HG02759 (cell line): ENCODE data around the gene ITSN1.

Experiments used
- ATAC-seq: cut with Tn5 transposase; IDR thresholded peaks from one replicate; pipeline ENCODE4 v1.9.1; 2021; ENCODE audit warnings: mild to moderate bottlenecking, moderate library complexity; ENCODE audit not compliant: unreplicated experiment

Gene ITSN1

DNA sequence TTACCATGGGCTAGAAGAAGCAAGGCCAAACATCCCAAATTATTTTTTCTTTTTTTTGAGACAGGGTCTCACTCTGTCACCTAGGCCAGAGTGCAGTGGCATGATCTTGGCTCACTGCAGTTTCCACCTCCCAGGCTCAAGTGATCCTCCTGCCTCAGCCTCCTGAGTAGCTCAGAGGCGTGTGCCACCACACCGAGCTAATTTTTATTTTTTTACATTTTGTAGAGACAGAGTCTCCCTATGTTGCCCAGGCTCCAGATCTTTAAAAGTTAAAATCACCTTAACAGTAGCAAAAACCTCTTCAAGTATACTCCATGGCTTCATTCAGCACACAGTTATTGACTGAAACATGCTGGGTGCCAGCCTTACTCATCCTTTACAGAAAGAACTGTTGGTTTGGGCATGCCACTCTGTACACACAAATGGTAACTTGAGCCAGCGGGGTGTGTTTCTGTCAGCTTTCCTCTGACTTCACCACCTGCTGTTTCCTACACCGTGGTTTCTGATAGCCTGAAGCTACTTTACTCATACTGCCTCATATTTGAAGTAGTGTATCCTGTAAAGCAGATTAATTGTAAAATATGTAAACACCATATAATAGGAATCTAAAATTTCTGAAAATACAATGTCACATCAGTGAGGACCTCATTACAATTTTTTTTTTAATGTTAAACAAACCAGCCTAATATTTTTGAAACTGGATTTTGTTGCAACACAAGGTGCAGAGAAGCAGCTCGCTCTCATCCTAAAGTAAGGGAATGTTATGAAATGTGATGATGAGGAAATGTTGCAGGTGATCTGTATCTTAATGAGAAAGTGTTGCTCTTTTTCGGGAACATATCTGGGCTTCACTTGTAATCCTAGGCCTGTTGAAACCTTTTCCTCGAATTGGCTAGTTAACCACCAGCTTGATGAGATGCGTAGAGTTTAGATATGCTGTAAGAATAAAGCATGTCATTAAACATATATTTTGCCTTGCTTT, 159.4 kb downstream of the ITSN1 start:
- ATAC-seq: no peak

DNA sequence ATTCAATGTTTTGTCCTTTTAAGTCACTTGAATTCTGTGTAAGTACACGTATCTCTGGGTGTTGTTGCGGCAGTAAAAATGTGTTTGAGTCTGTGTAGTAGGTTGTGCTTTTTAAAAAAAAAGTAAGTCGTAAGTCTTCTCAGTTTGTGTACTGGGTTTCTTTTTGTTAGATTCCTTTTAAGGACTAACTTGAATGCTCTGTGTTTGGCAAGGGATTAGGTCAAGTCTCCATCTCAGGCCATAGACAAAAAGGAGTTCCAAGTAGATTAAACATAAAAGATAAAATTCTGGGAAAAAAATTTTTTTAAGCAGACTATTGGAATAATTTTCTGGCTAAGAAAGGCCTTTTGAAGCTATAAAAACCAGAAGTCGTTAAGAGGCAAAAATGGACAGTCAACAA, 160.2 kb downstream of the ITSN1 start:
- no peak for ATAC-seq

DNA sequence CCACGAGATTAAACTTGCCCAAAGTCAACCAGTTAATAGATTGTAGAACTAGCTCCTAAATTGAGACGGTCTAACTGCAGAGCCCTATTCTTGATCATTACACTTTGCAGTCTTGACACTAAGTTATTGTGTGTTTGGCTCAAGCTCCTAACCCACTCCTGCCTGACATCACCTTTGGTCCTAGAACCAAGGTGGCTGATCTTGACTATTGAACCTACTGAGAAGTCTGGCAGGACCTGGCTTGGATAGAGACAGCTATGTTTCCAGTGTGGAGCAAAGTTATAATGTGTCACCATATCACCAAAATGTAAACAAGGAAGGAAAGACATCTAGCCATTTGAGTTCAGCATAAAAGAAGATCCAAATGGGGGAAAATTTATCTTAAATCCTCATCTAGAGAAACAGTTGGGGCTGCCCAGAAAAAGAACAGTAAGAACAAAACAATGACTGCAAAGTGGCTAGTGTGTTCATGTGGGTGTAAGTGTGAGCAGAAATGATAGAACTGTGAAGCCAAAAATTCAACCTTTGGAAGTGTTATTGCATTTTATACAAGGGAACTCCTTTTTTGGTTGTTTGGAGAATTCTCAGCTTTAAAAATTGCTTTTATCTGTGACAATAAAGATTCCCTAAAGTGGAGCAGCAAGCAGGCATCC, 166.5 kb downstream of the ITSN1 start:
- ATAC-seq: no peak

DNA sequence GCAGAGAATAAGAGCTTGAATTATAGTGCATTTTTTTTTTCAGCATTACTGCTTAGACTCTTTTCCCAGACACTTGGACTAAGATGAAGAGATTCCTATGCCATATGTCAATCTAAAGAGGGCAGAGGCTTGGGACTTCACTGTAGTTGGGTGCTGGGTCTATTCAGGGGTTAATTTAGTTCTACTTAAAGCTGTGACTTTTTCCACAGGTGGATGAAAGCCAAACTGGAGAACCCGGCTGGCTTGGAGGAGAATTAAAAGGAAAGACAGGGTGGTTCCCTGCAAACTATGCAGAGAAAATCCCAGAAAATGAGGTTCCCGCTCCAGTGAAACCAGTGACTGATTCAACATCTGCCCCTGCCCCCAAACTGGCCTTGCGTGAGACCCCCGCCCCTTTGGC, 168.5 kb downstream of the ITSN1 start:
- no peak for ATAC-seq

DNA sequence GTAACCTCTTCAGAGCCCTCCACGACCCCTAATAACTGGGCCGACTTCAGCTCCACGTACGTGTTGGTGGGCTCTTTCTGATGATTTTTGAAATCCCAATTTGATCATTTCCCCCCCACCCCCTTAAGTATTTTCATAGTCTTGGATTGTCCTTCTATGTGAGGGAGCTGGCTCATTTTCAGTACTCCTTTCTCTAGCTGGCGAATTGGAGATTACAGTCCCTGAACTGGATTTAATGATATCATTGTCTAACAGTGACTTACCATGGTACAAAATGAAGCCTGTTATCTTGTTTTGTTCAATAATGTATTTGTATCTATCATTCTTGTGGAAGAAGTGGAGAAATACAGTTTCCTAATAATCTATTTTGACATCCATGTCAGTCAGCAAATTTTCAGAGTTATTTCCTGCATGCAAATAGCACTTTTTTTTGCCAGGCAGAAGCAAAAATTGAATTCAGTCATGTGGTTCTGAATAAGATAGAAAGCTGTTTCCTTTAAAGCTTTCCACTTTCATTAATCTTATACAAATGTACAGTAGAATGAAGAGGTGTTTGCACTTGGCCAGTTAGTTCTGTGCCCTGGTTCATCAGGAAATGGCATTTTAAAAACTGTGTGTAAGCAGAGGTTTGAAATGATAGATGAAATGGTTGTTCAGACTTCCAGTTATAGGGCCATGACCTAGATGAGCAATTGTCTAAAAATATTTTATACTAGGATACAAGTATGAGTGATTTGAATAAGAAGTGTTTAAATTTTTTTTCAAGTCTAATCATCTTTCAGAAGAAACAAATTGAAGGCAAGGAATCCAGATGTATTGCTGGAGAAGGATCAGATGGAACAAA, 169.1 kb downstream of the ITSN1 start:
- ATAC-seq: no peak

DNA sequence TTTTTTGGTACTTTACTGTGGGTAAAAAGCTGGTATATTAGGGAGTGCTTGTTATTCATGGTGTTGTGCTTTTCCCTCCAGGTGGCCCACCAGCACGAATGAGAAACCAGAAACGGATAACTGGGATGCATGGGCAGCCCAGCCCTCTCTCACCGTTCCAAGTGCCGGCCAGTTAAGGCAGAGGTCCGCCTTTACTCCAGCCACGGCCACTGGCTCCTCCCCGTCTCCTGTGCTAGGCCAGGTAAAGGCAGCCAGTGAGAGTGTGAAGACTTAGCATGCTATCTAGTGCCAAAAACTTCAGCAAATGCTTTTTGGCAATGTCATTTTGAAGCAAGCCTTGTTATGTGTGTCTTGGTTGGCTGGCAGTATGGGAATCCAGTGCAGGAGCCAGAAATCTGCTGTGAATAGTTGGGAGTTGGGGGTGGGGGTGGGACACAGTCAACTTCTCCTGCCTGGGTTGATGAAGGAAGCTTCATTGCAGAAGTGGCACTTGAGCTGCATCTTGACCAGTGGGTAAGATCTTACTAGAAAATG, 171.6 kb downstream of the ITSN1 start:
- ATAC-seq: no peak

DNA sequence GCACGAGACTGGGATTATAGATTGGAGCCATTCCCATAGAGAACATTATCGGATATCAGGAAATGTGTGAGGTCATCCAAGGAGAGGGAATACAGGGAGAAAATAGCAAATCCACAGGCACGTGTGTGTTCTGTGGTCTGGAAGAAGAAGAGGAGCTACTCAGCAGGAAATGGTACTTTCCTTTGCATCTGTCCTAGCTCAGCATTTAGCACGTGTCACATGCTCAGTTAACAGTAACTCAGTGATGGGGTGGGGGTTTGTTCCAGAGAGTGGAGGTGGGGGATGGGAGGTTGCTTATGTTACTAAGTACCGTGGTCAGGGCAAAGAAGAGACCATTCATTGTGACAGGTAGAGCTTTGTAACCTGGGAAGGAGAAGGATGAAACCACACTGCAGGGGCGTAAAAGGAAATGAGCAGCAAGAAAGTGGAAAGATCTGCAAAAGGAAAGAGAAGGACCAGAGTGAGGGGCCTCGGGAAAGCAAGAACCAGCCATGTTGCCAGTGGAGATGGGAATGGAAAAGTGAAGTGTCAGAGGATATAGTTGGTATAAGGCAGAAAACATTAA, 172.9 kb downstream of the ITSN1 start:
- no peak for ATAC-seq

DNA sequence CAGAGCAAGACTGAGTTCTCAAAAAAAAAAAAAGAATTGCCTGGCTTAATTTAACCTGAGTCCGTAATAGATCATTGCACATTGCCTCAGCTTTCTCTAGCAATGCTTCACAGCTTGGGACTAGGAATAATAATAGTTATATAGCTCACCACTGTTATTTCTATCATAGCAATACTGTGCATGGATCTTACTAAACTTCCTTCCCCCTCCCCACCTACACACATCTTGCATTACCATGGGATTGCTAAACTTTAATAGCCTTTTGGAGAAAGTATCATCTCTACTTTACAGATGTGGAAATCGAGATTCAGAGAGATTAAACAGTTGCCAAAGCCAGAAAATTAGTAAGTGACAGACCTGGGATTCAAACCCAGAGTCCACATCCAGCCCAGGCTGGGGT, 173.9 kb downstream of the ITSN1 start:
- no peak for ATAC-seq

DNA sequence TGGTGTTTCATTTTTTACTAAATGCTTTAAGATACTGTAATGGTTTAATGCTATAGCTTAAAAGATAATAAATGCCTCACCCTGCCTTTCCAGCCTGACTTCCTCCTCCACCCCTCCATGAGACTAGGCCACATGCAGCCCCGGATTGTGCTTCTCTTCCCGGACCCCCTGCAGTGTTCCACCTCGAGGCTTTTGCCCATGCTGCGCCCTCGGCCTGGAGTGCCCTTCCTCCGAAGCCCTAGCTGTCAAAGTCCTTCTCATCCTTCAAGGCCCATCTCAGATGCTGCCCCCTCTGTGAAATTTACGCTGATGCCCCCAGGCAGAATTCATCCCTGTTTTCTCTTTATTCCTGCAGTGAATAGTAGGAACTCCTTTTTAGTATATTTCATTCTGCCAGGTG, 174.8 kb downstream of the ITSN1 start:
- ATAC-seq: no peak

DNA sequence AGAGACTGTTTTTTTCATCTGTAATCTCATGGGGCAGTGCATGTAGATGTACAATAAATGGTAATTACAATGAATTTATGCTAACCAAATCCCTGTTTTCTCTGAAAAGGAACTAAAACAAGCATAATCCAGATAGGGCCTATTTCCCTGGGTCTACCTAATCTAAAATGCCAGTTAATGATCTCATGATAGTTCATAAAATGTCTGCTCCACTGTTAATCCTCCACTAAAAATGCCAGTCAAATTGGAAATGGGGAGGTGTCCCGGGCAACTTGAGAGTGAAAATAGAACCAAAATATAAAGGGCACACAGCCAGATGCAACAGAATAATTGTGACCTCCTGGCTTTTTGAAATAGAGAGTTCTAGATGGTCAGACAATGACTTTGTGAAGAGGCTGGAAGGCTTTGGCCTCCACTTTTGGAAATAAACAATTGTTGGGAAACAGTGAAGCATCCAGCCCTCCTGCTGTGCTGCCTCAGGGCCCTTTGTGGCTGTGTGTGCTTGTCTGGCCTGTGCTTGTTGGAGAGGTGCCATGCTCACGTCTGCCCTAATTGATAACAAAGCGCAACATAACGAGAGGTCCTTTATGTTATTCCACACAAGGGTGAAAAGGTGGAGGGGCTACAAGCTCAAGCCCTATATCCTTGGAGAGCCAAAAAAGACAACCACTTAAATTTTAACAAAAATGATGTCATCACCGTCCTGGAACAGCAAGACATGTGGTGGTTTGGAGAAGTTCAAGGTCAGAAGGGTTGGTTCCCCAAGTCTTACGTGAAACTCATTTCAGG, 175.6 kb downstream of the ITSN1 start:
- no peak for ATAC-seq

DNA sequence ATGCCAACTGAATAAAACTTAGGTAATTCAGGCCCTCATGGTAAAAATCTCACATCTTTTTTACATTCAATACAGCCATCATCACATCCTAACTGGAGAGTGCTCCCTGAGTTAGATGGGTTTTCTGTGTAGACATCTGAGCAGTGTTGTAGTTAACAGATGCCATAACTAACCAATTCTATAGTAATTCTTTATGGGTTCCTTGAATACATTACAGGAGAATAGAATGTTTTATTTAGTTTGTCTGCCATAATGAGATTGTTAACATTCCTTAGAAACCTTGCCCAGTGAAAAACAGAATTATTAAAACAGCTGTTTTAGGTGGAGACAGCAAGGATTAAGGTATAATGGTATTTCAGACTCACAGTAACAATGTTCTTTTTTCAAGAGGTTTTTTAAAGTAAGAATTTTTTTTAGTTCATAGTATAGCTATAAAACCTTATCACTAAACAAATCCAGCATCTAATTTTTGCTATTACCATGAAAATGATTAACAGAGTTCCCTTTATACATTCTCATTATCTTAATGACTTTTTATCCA, 178.0 kb downstream of the ITSN1 start:
- no peak for ATAC-seq

DNA sequence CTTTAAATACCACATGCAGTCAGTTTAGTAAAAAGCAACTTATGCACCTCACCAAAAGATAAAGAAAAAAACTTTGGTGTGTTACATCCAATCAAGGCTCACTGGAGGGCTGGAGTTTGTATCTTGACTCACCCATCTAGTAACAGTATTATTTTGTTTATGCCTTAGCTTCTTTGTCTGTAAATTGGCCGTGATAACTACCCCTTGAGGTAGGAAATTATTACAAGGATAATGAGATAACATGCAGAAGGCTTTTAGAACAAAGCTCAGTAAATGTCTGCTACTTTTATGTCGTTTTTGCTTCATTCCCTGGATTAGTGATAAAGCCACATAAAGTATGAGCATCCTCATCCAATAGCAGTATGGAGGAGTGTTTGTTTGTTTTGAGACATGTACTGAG, 178.5 kb downstream of the ITSN1 start:
- ATAC-seq: no peak

DNA sequence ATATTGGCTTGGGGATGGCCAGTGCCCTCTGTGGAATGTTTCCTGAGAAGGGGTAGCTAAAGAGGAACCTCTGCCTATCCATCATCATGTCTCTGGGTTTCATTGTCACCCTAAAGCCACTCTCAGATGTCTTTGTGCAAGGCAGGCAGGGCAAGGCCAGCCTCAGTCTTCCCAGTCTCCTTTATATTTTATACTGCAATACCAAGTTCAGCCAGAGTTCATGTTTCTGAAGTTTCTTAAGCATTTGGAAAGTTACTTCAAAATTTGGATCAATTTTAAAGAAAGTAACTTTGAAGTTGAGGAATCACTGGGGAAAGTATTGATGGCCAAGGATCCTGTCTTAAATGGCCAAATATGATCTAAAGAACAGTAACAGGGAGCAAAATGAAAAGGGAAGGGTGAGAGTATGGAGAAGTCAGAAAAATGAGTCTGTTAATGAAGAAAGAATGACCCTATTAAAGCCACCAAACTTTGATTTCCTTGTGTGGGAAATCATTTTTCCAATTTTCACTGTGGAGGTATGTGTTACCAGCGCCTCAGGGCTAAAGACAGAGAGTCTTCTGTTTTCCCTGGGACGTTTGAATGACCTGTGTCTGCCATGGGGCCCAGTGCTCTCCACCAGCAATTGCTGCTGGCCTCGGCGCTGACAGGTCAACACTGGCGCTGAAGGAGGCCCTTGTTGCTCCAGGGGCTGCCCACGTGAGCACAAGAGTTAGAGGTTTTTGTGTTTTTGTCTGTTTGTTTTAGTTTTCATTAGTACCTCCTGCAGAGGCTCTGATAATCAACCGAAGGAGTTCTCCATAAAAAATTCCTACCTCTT, 179.4 kb downstream of the ITSN1 start:
- ATAC-seq: no peak

DNA sequence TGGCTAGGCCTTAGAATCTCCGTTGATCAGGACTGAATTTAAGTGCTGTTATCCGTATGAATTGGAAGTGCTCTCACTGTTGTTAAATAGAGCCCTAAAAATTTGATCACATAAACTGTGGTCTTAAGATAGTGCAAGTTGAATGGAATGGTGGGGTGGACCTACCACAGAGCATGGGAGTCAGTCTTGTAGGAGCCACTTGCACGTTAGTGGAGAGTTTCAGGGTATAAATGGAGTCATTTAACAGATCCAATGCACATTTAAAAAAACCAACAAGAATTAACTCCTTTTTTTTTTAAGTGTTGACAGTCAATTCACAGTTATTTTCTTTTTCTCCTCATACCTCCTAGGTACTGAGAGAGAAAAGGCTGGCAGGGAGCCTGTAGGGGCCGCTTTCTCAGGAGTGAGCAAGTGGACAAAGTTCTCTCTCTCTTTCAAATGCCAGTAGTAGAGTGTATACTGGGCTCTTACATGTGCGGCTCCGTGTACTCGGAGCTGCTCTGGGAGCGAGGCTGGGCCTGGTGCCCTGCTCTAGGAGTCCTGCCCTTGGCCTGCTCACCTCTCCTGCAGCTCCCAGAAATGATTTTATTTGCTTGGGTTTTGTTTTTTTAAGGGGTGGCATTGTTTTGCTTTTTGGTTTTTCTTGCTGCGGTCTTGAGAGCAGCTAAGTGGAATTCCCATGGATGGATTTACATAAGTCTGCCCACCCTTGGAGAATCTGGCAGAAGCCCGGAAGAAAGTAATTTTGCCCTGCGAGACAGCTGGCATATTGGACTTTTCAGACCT, 182.0 kb downstream of the ITSN1 start:
- no peak for ATAC-seq

DNA sequence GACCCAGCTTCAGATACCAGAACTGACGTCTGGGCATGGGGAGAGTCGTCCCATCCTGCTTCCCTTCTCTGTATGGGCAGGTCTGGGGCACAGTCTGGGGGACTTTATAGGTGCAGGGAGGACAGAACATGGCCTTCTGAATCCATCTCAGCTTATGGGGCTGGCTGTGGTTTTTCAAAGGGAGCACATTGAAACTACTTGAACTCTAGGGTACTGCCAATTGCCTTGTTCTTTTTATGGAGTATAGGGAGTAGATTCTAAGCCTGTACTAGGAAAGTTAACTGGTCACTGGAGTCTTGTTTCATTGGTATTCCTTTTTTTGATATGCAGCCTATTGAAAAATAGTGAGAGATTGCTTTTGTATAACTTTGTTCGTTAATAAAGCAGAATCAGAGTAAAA, 183.1 kb downstream of the ITSN1 start:
- no peak for ATAC-seq

DNA sequence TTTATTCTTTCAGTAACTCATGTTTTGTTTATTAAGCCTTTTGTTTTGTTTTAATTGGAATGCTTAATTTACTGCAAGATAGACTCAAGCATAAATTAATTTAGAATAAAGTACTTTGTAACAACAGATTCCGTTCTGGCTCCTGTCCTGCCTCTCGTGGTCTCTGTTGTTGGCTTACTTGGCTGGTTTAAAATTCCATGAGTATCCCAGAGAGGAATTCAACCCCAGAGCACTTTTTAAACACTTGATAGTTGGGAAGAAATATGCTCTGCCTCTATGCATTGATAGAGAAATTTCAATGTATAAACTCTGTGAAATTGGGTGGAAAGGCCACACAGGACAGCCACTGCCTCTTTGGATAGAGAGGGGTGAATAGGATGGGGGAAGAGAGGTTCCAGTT, 183.6 kb downstream of the ITSN1 start:
- no peak for ATAC-seq

DNA sequence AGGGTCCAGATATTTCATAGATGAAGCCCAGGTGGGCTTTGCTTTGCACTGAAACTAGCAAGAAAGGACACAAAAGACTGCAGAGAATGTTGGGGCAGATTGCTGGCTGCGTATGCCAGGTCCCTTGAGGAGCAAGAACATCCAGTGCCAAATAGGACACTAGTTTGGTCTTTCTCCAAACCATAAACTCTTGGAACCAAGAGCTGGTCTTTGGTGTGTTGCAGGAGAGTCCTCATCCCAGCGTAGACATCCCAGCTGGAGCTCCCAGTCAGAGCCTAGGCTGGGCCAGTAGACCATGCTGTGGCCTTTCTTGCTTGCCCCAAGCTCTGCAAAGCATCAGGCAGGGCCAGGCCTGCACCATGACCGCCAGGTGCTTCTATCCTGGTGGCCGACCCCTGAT, 185.8 kb downstream of the ITSN1 start:
- ATAC-seq: no peak

DNA sequence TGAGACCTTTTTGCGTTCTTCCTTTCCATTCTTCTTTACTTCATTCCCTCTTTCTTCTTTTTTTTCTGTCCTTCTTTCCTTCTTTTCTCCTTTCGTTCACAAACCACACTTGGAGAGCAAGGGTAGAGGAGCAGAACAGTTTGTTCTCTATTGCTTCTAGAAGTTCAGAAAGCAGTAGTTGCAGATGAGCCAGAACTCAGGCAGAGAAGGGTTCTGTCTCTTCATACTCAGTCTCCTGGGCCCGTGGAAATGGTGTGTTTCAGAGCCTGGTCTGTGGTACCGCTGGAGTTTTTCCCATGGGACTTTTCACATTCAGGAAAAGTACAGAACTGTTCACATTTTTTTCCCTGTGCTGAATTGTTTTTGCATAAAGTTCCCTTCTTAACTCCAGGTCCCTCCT, 186.3 kb downstream of the ITSN1 start:
- no peak for ATAC-seq
